Measurements from ENCODE around the gene NLRP7.
"Not testable (repeated sequence)": the region's sequence is repeated elsewhere in the genome, so short reads cannot be mapped to it uniquely, and the experiment has no call there.

Gene NLRP7

DNA sequence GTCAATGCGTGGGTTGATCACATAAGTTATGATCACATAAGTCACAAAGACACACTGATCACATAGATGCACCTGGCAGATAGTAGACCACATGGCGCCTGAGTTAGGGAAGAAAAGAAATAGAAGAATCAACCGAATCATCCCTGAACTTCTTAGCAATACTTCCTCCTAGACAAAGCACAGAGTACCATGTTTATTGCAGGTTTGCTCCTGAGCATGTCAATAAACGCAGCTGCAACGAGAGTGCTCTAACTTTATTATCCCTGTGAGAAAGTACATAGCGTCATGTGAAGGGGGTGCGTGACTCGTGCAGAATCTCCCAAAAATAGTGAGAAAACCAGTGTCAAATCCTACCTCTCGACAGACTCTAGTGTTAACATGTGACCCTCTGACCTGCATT, 24.1 kb downstream of the NLRP7 start:
- FAIRE-seq (no peak), DNase-seq (ENCODE audit: extremely low spot score, insufficient read length, low read depth) (no peak)

DNA sequence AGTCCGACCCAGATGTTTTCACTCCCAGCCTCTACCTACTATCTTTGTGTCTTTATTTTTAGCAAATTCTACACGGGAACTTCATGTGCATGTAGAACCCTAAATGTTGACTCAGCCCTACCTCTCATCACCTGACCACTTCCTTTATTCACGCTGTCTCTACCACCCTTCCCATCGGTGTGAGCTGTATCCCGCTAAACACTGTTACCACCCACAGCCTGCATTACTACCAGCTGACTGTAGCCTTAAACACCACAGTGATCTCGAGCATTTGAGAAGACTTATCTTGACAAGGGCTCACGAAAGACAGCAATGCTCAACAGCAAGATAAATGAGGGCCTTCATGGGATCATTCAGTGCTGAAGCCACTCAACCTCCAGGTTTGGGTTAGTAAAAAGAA, 26.2 kb downstream of the NLRP7 start:
- no peak for DNase-seq (ENCODE audit: extremely low spot score, insufficient read length, low read depth)
- FAIRE-seq, result no peak

DNA sequence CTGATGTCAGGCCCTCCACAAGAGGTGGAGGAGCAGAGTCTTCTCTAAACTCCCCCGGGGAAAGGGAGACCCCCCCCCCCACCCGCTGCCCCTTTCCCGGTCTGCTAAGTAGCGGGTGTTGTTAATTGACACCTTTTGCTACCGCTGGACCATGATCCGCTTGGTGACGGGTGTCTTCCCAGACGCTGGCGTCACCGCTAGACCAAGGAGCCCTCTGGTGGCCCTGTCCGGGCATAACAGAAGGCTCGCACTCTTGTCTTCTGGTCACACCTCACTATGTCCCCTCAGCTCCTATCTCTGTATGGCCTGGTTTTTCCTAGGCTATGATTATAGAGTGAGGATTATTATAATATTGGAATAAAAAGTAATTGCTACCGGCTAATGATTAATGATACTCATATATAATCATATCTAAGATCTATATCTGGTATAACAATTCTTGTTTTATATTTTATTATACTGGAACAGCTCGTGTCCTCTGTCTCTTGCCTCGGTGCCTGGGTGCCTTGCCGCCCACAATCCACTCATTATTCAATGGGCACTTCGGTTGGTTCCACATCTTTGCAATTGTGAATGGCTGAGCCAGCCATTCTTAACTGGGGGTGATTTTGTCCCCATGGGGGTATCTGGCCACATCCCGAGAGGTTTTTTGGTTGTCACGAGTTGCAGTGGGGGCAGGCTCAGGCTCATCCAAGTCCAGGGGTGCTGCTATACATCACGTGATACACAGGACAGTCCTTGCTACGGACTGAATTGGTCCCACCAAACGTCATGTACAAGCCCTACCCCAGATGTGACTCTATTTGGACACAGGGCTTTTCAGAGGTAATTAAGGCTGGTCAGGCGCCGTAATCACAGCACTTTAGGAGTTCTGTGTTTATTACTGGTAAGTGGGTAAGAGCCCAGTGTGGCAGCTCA, 27.4 kb downstream of the NLRP7 start:
- DNase-seq (ENCODE audit: extremely low spot score, insufficient read length, low read depth); FAIRE-seq: not testable (repeated sequence)

DNA sequence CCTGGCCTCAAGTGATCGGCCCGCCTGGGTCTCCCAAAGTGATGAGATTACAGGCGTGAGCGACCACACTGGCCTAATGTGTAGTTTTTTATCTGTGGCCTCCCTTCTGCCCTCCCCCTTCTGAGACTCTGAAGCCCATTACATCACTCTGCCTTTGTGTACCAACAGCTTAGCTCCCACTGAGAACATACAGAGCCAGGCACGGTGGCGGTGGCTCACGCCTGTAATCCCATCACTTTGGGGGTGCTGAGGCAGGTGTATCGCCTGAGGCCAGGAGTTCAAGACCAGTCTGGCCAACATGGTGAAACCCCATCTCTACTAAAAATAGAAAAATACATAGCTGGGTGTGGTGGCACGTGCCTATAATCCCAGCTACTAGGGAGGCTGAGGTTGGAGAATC, 28.8 kb downstream of the NLRP7 start:
- FAIRE-seq (no peak), DNase-seq (ENCODE audit: extremely low spot score, insufficient read length, low read depth) (no peak)

DNA sequence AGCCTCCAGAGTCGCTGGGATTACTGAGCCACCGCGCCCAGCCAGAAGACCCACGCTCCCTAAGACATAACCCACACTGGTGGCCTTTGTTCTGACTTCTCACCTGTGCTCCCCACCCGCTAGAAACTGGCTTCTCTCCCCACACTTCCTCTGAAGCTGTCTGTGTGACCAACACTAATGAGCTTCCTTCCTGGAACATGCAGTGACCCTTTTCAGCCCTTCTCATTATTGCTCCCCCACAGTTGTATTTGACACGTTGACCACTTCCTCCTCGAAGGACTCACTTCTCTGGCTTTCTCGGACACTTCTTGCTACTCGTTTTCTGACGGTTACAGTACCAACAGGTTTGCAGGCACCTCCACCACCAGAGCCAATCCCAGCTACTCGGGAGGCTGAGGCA, 30.5 kb downstream of the NLRP7 start:
- peak; percentile 83 for FAIRE-seq
- DNase-seq (ENCODE audit: extremely low spot score, insufficient read length, low read depth), result peak; percentile 26

DNA sequence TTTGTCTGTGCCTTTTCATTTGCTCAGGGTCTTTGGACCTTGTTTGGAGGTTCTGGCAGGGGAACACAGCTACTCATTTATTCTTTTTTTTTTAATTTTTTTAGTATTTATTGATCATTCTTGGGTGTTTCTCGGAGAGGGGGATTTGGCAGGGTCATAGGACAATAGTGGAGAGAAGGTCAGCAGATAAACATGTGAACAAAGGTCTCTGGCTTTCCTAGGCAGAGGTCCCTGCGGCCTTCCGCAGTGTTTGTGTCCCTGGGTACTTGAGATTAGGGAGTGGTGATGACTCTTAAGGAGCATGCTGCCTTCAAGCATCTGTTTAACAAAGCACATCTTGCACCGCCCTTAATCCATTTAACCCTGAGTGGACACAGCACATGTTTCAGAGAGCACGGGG, 39.4 kb downstream of the NLRP7 start:
- DNase-seq (ENCODE audit: extremely low spot score, insufficient read length, low read depth); FAIRE-seq: not testable (repeated sequence)

DNA sequence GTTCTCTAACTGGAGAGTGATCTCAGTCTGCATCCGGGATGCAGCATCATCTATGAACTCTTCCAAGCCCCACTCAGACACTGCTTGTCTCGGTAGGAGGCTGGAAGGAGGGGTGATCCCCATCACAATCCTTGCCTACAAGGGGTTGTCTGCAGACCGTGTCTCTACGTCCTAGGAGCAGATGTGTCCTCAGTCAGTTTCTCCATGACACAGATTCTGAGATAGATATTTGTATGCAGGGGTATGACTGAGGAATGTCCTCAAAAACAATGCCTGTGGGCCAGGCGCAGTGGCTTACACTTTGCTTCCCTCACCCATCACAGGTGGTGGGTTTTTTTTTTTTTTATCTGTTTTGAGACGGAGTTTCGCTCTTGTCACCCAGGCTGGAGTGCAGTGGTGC, 40.5 kb downstream of the NLRP7 start:
- FAIRE-seq, result no peak
- no peak for DNase-seq (ENCODE audit: extremely low spot score, insufficient read length, low read depth)

DNA sequence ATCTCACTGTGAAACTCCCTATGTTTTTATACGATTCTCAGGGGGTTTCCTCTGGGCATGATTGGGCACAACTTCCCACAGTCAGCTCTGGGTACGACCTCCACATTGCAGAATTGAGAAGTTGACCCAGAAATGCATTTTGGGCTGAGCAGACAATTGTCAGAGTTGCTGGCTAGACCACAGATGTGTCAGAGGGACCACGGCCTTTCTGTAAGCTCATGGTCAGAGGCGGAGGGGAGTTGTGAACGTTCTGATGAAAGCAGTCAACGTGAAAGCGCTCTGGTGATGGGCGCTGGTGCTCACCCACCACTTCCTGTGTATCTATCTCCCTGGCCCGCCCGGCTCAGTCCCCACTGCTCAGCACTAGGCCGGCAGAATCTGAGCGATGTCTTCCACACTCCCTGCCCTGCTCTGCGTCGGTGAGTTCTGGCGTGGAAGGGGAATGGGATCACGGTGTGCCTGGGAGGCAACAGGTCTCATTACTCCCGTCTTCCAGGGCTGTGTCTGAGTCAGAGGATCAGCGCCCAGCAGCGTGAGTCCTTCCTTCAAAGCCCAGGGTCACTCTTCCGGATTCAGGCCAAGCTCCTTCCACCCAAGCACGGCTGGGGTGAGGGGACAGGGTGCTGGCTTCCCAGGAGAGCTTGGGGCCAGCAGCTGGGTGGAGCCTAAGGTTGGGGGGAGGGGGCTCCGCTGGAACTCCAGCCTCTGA, 41.4 kb downstream of the NLRP7 start, which contains the start of gene NCR1:
Gene NCR1 (plus strand): TSS at position 346 of the 709 bp plus-strand sequence. CDS start 40 bp downstream, at position 386.
- no peak for DNase-seq (ENCODE audit: extremely low spot score, insufficient read length, low read depth)
- no peak for FAIRE-seq

DNA sequence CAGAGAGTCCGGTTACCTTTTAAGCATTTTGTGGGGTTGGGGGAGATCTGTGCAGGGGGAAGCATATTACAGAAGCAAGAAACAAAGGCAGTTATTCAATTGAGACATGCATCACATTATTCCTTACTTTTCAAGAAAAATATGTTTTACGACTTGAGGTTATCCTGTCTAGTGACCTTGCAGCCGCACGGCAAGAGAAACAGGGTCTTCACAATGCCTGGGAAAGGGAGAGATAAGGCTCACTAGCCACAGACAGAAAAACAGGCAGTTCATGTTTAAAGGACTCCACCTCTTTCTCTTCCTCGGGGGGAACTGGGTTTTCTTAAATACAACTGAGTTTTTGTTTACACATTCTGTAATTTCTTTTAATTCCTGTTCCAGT, 41.9 kb downstream of the NLRP7 start:
- no peak for FAIRE-seq
- DNase-seq (ENCODE audit: extremely low spot score, insufficient read length, low read depth), result no peak

DNA sequence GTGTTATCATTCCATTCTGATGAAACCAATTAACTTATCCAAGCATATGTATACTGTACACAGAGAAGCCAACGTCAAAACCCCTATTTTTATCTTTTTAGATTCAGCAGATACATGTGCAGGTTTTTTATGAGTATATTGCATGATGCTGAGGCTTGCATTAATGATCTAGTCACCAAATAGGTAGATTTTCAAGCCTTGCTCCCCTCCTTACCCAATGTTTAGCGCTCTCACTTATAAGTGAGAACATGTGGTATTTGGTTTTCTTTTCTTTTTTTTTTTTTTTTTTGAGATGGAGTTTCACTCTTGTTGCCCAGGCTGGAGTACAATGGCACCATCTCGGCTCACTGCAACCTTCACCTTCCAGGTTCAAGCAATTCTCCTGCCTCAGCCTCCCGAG, 43.1 kb downstream of the NLRP7 start:
- not testable (repeated sequence) for DNase-seq (ENCODE audit: extremely low spot score, insufficient read length, low read depth); FAIRE-seq

DNA sequence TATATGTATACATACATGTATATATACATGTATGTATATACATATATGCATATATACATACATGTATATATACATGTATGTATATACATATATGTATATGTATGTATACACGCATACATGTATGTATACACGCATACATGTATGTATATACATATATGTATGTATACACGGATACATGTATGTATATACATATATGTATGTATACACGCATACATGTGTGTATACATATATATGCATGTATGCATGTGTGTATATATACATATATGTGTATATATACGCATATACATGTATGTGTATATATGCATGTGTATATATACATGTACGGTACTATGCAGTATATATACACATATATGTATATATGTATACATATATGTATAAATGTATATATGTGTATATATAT, 44.0 kb downstream of the NLRP7 start:
- FAIRE-seq (no peak), DNase-seq (ENCODE audit: extremely low spot score, insufficient read length, low read depth) (no peak)

DNA sequence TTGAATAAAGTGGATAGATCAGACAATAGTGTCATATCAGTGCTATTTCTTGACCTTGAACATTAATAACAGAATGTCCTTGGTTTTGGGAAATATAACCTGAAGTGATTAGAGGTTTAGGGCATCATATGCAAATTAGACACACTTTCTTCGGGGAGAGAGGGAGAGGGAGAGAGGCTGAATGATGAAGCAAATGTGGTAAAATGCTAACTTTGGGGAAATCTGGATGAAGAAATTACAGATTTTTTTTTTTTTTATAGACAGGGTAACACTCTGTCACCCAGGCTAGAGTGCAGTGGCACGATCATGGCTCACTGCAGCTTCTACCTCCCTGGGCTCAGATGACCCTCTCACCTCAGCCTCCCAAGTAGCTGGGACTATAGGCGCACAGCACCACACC, 45.3 kb downstream of the NLRP7 start:
- no peak for DNase-seq (ENCODE audit: extremely low spot score, insufficient read length, low read depth)
- FAIRE-seq, result no peak

DNA sequence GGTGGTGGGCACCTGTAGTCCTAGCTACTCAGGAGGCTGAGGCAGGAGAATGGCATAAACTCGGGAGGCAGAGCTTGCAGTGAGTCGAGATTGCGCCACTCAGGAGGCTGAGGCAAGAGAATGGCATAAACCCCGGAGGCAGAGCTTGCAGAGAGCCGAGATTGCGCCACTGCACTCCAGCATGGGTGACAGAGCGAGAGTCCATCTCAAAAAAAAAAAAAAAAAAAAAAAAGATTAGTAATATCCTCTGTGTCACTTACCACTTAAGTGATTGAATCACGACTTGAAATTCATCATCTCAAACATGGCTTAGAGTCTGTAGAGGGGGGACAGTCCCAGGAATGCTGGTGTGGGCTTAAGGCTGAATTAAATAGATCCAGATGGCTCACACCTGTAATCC, 46.2 kb downstream of the NLRP7 start:
- not testable (repeated sequence) for FAIRE-seq; DNase-seq (ENCODE audit: extremely low spot score, insufficient read length, low read depth)

DNA sequence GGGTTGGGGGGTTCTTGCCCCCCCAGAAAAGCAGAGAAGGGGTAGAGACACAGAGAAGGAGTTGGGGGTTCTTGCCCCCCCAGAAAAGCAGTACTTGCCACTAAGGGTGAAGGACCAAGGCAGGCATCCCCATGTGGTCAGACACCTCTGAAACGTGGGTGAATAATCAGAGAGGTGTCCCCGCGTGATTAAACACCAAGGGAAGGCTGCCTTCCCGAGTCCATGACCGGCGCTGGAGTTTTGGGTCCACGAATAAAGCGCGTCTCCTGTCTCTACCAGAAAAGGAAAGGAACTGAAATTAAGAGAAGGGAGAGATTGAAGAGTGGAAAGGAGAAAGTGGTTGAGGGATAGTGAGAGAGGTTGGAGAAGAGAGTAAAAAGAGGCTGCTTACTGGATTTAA, 47.7 kb downstream of the NLRP7 start:
- DNase-seq (ENCODE audit: extremely low spot score, insufficient read length, low read depth); FAIRE-seq: not testable (repeated sequence)

DNA sequence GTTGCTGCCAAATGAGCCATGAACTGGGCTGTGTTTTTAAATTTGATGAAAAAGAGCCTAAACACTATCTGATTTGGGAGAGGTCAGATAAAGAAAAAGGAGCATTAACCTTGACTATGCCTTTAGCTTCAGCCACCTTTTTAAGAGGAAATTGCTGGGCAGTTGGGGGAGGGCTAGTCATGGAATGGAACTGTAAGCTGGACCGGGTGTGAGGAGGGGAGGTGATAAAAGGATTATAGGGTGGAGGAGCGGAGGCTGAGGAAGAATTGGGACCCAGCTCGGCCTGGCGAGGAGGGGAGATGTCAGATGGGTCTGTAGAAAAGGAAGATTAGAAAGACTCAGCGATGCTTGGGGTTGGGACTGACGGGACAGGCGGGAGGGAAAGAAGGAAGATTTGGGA, 48.6 kb downstream of the NLRP7 start:
- not testable (repeated sequence) for FAIRE-seq; DNase-seq (ENCODE audit: extremely low spot score, insufficient read length, low read depth)

DNA sequence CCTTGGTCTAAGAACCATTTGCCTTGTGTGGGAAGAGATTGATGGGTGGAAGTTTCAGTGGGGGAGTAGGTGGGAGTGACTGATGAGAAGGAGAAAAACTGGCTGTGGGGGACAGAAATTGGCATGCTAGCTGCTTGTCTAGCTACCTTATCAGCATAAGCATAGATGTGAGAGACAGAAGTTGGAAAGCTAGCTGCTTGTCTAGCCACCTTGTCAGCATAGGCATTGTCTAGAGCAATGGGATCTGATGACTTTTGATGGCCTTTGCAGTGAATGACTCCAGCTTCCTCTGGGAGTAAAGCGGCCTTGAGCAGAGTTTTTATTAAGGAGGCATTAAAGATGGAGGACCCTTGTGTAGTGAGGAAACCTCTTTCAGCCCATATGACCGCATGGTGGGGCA, 51.3 kb downstream of the NLRP7 start:
- DNase-seq (ENCODE audit: extremely low spot score, insufficient read length, low read depth), result no peak
- no peak for FAIRE-seq

DNA sequence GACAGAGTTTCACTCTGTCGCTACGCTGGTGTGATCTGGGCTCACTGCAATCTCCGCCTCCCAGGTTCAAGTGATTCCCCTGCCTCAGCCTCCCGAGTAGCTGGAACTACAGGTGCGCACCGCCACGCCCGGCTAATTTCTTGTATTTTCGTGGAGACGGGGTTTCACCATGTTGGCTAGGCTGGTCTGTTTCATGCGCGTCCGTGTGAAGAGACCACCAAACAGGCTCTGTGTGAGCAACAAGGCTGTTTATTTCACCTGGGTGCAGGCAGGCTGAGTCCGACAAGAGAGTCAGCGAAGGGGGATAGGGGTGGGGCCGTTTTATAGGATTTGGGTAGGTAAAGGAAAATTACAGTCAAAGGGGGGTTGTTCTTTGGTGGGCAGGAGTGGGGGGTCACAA, 53.2 kb downstream of the NLRP7 start:
- DNase-seq (ENCODE audit: extremely low spot score, insufficient read length, low read depth); FAIRE-seq: not testable (repeated sequence)

DNA sequence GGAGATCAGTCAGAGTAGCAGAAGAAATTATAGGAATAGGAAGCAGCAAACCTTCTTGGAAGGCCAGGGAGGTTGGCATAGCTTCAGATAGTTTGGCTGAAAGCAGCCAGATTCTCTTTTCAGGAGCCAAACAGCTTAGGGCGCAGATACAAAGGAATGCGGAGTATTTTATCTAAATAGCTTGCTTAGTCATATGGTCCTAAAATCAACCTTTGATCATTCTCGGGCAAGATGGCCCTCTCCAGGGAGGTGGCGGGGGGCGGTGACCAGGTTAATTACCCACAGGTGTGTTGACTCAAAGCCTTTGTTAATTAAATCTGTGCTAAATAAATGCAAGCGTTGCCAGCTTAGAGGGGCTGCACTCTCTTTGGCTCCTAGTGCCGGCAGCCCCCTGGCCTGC, 53.9 kb downstream of the NLRP7 start:
- no peak for FAIRE-seq
- no peak for DNase-seq (ENCODE audit: extremely low spot score, insufficient read length, low read depth)

DNA sequence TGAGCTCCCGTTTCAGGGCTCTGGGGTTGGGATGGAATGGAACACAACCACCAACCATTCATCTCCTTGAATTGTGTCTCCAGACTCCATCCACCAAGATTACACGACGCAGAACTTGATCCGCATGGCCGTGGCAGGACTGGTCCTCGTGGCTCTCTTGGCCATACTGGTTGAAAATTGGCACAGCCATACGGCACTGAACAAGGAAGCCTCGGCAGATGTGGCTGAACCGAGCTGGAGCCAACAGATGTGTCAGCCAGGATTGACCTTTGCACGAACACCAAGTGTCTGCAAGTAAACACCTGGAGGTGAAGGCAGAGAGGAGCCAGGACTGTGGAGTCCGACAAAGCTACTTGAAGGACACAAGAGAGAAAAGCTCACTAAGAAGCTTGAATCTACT, 57.8 kb downstream of the NLRP7 start:
- DNase-seq (ENCODE audit: extremely low spot score, insufficient read length, low read depth), result no peak
- no peak for FAIRE-seq

DNA sequence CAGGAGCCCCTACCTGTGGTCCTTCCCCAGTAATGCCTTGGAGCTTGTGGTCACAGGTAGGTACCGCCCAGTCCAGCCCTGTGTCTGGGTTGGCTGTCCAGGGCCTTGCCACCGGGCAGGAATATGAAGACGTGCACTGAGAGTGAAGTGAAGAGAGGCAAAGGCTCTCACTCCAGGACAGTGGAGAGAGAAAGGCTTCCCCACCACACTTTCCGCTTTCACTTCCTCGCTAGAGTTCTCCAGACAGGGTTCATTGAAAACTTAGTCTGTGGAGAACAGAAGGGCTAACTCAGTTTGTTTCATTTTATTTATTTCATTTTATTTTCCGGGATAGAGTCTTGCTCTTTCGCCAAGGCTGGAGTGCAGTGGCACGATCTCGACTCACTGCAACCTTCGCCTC, 59.1 kb downstream of the NLRP7 start:
- FAIRE-seq (no peak), DNase-seq (ENCODE audit: extremely low spot score, insufficient read length, low read depth) (no peak)

DNA sequence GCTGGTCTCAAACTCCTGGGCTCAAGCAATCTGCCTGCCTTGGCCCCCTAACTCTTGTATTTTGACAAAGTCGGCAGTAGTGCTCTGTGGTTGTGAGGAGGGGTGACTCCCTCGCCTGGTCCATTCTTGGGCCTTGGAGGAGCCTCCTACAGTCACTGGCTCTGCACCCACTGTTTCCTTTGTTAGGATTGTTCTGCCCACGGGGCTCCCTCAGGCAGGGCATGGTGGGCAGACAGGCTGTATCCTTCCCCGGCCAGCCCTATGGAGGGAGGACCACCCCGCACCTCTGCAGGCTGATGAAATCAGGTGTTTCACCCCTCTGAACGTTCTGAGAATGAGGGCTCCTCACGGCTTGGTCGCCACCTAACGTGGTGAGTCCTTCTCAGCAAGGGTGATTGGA, 64.1 kb downstream of the NLRP7 start:
- FAIRE-seq, result no peak
- no peak for DNase-seq (ENCODE audit: extremely low spot score, insufficient read length, low read depth)
